K562 (cell line): ENCODE measurements around the gene SH3PXD2B. TPM values are rescaled to one million over a fixed set of nuclear protein-coding genes. Genes with fewer than 3 reads are reported as not detected.

Experiments used
- ATAC-seq: fragments of 200-7000 bp; cut with Tn5 transposase; 3 replicates; pipeline ENCODE4 v1.9.1; 2020; ENCODE audit warnings: moderate library complexity
- BruUV-seq: library from RNA; stranded (reverse); fragments of 400-500 nt; replicated peaks from 2 replicates; lab custom pipeline; 2021; lab: Mats Ljungman, UMichigan
- CTCF ChIA-PET: fragments of 300-600 bp; formaldehyde crosslinking; extraction: SDS; loops from one replicate; lab custom pipeline; 2021; ENCODE audit warnings: low intra/inter-chr PET ratio; lab: Yijun Ruan, JAX
- POLR2A ChIA-PET: fragments of 300-600, 350-650 bp; sonication (Branson Sonifier 250); formaldehyde crosslinking; extraction: SDS; loops from one replicate; lab custom pipeline; 2021; ENCODE audit warnings: antibody characterized with exemption, inconsistent platforms; lab: Yijun Ruan, JAX
- DNase-seq, 4 experiments: peaks; one replicate each; pipeline versions ENCODE4 v3.0.0 to v3.0.0-alpha.2; 2011 to 2018; ENCODE audit warnings: low spot score in 3 of 4, mixed read lengths in 3 of 4; ENCODE audit errors: extremely low read depth in 1 of 4
- FAIRE-seq: peaks from 2 replicates; lab custom pipeline; 2011; peaks lifted over from hg19 to GRCh38; lab: Jason Lieb, UNC
- H2AFZ ChIP-seq: 2 replicates; pipeline ENCODE4 v1.6.0; 2011; ENCODE audit warnings: low read depth, low read length, control low read depth, inconsistent platforms
- H3K27ac ChIP-seq: fragments of 200-600 bp; 3 replicates; pipeline ENCODE4 v1.8.0; 2011; ENCODE audit warnings: low read depth, mild to moderate bottlenecking, control low read depth, inconsistent platforms, low read length, moderate library complexity, mixed read lengths; ENCODE audit errors: extremely low read depth
- H3K27me3 ChIP-seq, 2 experiments: fragments of 300-600 bp in 1 of 2; 2 replicates in 1 of 2; 3 replicates in 1 of 2; pipeline versions ENCODE4 v1.6.0 to v1.8.0; 2011; ENCODE audit warnings: inconsistent platforms in 2 of 2, low read length in 2 of 2, mild to moderate bottlenecking in 1 of 2, mixed read lengths in 1 of 2, moderate library complexity in 1 of 2; ENCODE audit not compliant: control insufficient read depth in 2 of 2, insufficient read depth in 2 of 2
- H3K36me3 ChIP-seq: fragments of 300-600 bp; 3 replicates; pipeline ENCODE4 v1.8.0; 2011; ENCODE audit warnings: mild to moderate bottlenecking, low read length, inconsistent platforms; ENCODE audit not compliant: control insufficient read depth, insufficient read depth
- H3K4me1 ChIP-seq, 2 experiments: fragments of 200-600 bp in 1 of 2; replicated peaks in 1 of 2; 2 replicates in 1 of 2; 3 replicates in 1 of 2; pipeline versions ENCODE4 v1.5.1 to v1.8.0; 2011; ENCODE audit warnings: inconsistent platforms in 2 of 2, low read length in 2 of 2, mild to moderate bottlenecking in 1 of 2, mixed read lengths in 1 of 2, moderate library complexity in 1 of 2; ENCODE audit not compliant: control insufficient read depth in 2 of 2, insufficient read depth in 2 of 2
- H3K4me2 ChIP-seq: 2 replicates; pipeline ENCODE4 v1.6.1; 2011; ENCODE audit warnings: low read length, control low read depth, inconsistent platforms, mixed read lengths; ENCODE audit not compliant: insufficient read depth
- H3K4me3 ChIP-seq: fragments of 200-600 bp; sonication (generic), shearing (Covaris generic); 2 replicates; pipeline ENCODE4 v1.5.1; 2016; ENCODE audit warnings: control low read depth, inconsistent platforms
- H3K79me2 ChIP-seq: fragments of 200-600 bp; 3 replicates; pipeline ENCODE4 v1.8.0; 2011; ENCODE audit warnings: low read length, inconsistent platforms; ENCODE audit not compliant: control insufficient read depth, insufficient read depth
- H3K9ac ChIP-seq, 2 experiments: 2 replicates each; pipeline versions ENCODE4 v1.6.0 to v1.6.1; 2011; ENCODE audit warnings: low read depth in 2 of 2, low read length in 2 of 2, control low read depth in 1 of 2, inconsistent platforms in 1 of 2, mild to moderate bottlenecking in 1 of 2, mixed read lengths in 1 of 2; ENCODE audit not compliant: insufficient read depth in 1 of 2
- H3K9me1 ChIP-seq: one replicate; pipeline ENCODE4 v1.6.0; 2011; ENCODE audit warnings: inconsistent platforms, mild to moderate bottlenecking, low read length, moderate library complexity; ENCODE audit not compliant: control insufficient read depth, insufficient read depth
- H3K9me3 ChIP-seq: replicated peaks from 2 replicates; pipeline ENCODE4 v1.5.1; 2011; ENCODE audit warnings: low read depth, low read length, inconsistent platforms; ENCODE audit not compliant: control insufficient read depth, insufficient read depth
- H4K20me1 ChIP-seq: replicated peaks from 2 replicates; pipeline ENCODE4 v1.6.1; 2011; ENCODE audit warnings: low read length, inconsistent platforms, mixed read lengths; ENCODE audit not compliant: control insufficient read depth, insufficient read depth
- BRF2 ChIP-seq: IDR thresholded peaks from 3 replicates; pipeline ENCODE4 v1.6.1; 2011; ENCODE audit warnings: borderline replicate concordance, mild to moderate bottlenecking; ENCODE audit not compliant: insufficient read length, insufficient read depth
- CREB3L1 ChIP-seq: fragments of 450-650 bp; IDR thresholded peaks from 2 replicates; pipeline ENCODE4 v1.6.1; 2014; ENCODE audit warnings: low read depth, mild to moderate bottlenecking, moderate library complexity, borderline replicate concordance
- MCM3 ChIP-seq: fragments of 450-650 bp; IDR thresholded peaks from 2 replicates; pipeline ENCODE4 v1.6.1; 2016
- MTA3 ChIP-seq: fragments of 450-650 bp; formaldehyde crosslinking; IDR thresholded peaks from 2 replicates; pipeline ENCODE4 v1.6.1; 2017; ENCODE audit warnings: mild to moderate bottlenecking, borderline replicate concordance
- RBM25 ChIP-seq: fragments of 200-400 bp; formaldehyde crosslinking; IDR thresholded peaks from 2 replicates; pipeline ENCODE4 v1.6.1; 2018; ENCODE audit warnings: low read length, low read depth, moderate library complexity; ENCODE audit not compliant: severe bottlenecking
- SIRT6 ChIP-seq: IDR thresholded peaks from one replicate; pipeline ENCODE4 v1.6.1; 2012; ENCODE audit warnings: low read depth, mild to moderate bottlenecking, control low read depth, inconsistent platforms, low read length, moderate library complexity
- SNIP1 ChIP-seq: fragments of 450-650 bp; IDR thresholded peaks from 2 replicates; pipeline ENCODE4 v1.7.1; 2017; ENCODE audit warnings: low read depth, mild to moderate bottlenecking
- ZBTB17 ChIP-seq: fragments of 450-650 bp; formaldehyde crosslinking; IDR thresholded peaks from 2 replicates; pipeline ENCODE4 v1.4.0; 2020; ENCODE audit warnings: mild to moderate bottlenecking
- ZKSCAN1 ChIP-seq: fragments of 150-350 bp; IDR thresholded peaks from 2 replicates; pipeline ENCODE4 v1.6.1; 2016; ENCODE audit warnings: low read depth, low read length
- ZNF174 ChIP-seq: fragments of 250-450 bp; sonication (Bioruptor Pico); IDR thresholded peaks from 2 replicates; pipeline ENCODE4 v1.4.0; 2020; ENCODE audit warnings: mild to moderate bottlenecking
- ZNF24 ChIP-seq: fragments of 450-650 bp; IDR thresholded peaks from 2 replicates; pipeline ENCODE4 v1.6.1; 2016
- ZNF609 ChIP-seq: sonication (generic); formaldehyde crosslinking; IDR thresholded peaks from 2 replicates; pipeline ENCODE4 v1.8.1; 2023; ENCODE audit warnings: missing genetic modification reagents, mild to moderate bottlenecking, borderline replicate concordance
- WGBS: fragments of 100-300 bp; shearing (Covaris generic); methylation state at CpG from one replicate; pipeline ENCODE4 v1.1.6; 2016; ENCODE audit warnings: low coverage, mixed read lengths; ENCODE audit not compliant: insufficient coverage; ENCODE audit errors: missing lambda C conversion rate; 5-methylcytosine and 5-hydroxymethylcytosine counted together
- in situ Hi-C: fragments of 300-500 bp; cut with MboI; formaldehyde crosslinking; loops from 4 replicates; pipeline ENCODE4 v1.15.0; 2018; ENCODE audit warnings: inconsistent platforms, mixed read lengths
- intact Hi-C: fragments of 100-400 bp; cut with micrococcal nuclease; formaldehyde crosslinking; loops from 2 replicates; pipeline ENCODE4 v1.14.2; 2022
- polyA plus RNA-seq, 8 experiments: library from polyadenylated mRNA; depleted of rRNA in 4 of 8; stranded (reverse) in 5 of 8; unstranded in 3 of 8; fragments of >200 nt; fragmentation: Nextera tagmentation in 2 of 8; fragmentation: Illumina TruSeq in 1 of 8; extraction: Ambion mirVana in 2 of 8; extraction: Trizol in 1 of 8; gene quantifications; 2 replicates each; pipeline versions ENCODE4 v1.2.1 to v1.2.3, GENCODE V29; 2011 to 2014; ENCODE audit warnings: inconsistent platforms in 1 of 8, missing spikeins in 1 of 8
- total RNA-seq, 7 experiments: library from RNA; depleted of rRNA in 6 of 7; stranded (reverse); fragments of >200 nt in 6 of 7; fragmentation: Illumina TruSeq in 2 of 7; extraction: Trizol in 2 of 7; gene quantifications; 2 replicates each; pipeline versions ENCODE4 v1.2.1 to v1.2.3, GENCODE V29; 2011 to 2021; ENCODE audit warnings: low replicate concordance in 1 of 7
- TF ChIP-seq, protein P1 (sequence below): fragments of 450-650 bp; formaldehyde crosslinking; IDR thresholded peaks from 2 replicates; pipeline ENCODE4 v1.4.0; 2020; ENCODE audit warnings: mild to moderate bottlenecking, moderate library complexity

Gene SH3PXD2B
- total and polyA plus RNA-seq, 9 of the 15 experiments (the other 6 are each of a cell fraction or from before 2014, with no cell fraction given): 0.04 to 0.66 (median 0.19) TPM

DNA sequence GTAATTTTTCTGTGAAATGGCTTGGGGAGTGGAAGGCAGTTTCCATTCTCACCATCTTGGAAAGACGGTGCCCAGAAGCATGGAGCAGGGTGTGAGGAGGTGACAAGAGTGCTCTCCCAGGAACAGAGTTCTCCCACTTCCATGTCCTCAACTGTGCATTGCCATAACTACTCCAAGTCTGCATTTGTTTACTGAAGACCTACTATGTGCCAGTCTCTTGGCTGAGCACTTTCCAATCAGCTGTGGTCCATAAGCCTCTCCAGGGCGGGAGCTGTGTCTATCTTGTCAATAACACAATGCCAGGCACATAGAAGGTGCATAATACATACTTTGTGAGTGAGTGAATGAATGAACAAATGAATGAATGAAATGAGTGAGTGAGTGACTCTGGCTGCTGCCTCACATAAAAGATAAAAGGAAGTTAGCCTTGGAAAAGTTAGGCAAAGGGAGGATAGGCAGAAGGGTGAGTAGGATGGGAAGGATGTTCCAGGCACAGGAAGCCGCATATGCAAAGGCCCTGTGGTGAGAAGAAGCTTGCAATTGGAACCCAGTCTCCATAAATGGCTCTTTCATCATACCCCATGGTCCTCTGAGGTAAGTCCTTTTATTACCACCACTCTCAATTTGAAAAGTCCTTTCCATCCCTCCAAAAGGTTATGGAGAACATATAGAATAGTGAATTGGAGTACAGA is 31.3 kb upstream of the SH3PXD2B start:
- H3K9me3 ChIP-seq: no peaks in the 10 kb centered on the region
- H3K4me2 ChIP-seq: no peak overlapping the region
- no peak for ATAC-seq
- no peak overlapping the region for H3K4me3 ChIP-seq
- H3K9ac ChIP-seq: no peak overlapping the region
- no peak overlapping the region for H3K27ac ChIP-seq
- POLR2A ChIA-PET: no interaction called here
- DNase-seq: no peak
- no peaks in the 10 kb centered on the region; a peak in 1 of 5 replicates for H3K4me1 ChIP-seq
- H3K27me3 ChIP-seq: peaks cover 7 to 36% of the 10 kb centered on the region in 2 experiments; a peak in 4 of 5 replicates
- in situ Hi-C loops: loop anchor here (10.0 kb wide), 1 partner anchor 459 kb away; no protein-coding TSS in a partner anchor
- H2AFZ ChIP-seq: no peak overlapping the region
- H4K20me1 ChIP-seq: no peaks in the 10 kb centered on the region; the same call in none of the 2 replicates
- no peak for TF ChIP-seq MCM3
- TF ChIP-seq RBM25: peak; percentile 88
- no peak for TF ChIP-seq MTA3
- TF ChIP-seq BRF2: no peak
- TF ChIP-seq SIRT6: no peak
- peak; percentile 71 for TF ChIP-seq ZNF24
- no peak for TF ChIP-seq SNIP1
- TF ChIP-seq, protein P1, sequence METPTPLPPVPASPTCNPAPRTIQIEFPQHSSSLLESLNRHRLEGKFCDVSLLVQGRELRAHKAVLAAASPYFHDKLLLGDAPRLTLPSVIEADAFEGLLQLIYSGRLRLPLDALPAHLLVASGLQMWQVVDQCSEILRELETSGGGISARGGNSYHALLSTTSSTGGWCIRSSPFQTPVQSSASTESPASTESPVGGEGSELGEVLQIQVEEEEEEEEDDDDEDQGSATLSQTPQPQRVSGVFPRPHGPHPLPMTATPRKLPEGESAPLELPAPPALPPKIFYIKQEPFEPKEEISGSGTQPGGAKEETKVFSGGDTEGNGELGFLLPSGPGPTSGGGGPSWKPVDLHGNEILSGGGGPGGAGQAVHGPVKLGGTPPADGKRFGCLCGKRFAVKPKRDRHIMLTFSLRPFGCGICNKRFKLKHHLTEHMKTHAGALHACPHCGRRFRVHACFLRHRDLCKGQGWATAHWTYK (CRISPR knock-in tag): no peak
- TF ChIP-seq ZBTB17 (CRISPR knock-in tag): no peak
- TF ChIP-seq ZNF609 (CRISPR knock-in tag): no peak
- peak; percentile 86 for TF ChIP-seq ZKSCAN1
- no peak for TF ChIP-seq CREB3L1
- TF ChIP-seq ZNF174: no peak
- TF ChIP-seq, all 486 proteins: peak for 3
- Histone ChIP-seq H3K36me3 (no peaks in the 10 kb centered on the region), H3K9me1 (no peaks in the 10 kb centered on the region), H3K79me2 (no peaks in the 10 kb centered on the region)
- 0% methylated on average over 3 of the region's 3 CpGs for WGBS
- no TSS peak for BruUV-seq
- intact Hi-C loops: no loop called here
- CTCF ChIA-PET: no interaction called here
- no peak for FAIRE-seq
